ENCODE results near the gene PBOV1. TPM values are rescaled to one million over a fixed set of nuclear protein-coding genes. Genes with fewer than 3 reads are reported as not detected.

The PBOV1 gene
- total RNA-seq, 1 donor, result not detected

DNA sequence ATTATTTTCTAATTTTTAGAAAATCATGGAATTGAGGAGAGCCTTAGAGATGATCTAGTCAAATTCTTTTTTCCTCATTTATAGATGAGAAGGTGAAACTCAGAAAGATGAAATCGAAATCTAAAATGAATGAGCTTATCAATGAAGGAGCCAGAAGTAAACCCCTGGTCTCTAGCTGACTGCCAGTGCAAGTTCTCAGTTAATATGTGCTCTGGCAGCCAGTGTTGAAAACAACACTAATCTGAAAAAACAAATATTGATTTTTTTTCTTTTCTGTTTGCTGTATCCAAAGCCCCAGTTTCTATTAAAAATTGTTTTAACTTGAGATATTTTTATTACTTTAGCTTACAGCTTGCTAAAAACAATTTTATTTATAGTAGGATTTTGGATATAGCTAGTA, 21.5 kb upstream of the PBOV1 start:
- TF ChIP-seq, protein P1, sequence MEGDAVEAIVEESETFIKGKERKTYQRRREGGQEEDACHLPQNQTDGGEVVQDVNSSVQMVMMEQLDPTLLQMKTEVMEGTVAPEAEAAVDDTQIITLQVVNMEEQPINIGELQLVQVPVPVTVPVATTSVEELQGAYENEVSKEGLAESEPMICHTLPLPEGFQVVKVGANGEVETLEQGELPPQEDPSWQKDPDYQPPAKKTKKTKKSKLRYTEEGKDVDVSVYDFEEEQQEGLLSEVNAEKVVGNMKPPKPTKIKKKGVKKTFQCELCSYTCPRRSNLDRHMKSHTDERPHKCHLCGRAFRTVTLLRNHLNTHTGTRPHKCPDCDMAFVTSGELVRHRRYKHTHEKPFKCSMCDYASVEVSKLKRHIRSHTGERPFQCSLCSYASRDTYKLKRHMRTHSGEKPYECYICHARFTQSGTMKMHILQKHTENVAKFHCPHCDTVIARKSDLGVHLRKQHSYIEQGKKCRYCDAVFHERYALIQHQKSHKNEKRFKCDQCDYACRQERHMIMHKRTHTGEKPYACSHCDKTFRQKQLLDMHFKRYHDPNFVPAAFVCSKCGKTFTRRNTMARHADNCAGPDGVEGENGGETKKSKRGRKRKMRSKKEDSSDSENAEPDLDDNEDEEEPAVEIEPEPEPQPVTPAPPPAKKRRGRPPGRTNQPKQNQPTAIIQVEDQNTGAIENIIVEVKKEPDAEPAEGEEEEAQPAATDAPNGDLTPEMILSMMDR (IDR thresholded peaks at IDR 0.05; ENCODE audit: extremely low read depth, low read depth, low read length), result no peak
- Histone ChIP-seq H3K4me3 (ENCODE audit: insufficient read depth, low read length) (no peak overlapping the region), H3K36me3 (ENCODE audit: insufficient read depth, low read length) (no peaks in the 10 kb centered on the region), H3K79me2 (ENCODE audit: insufficient read depth, low read length) (no peaks in the 10 kb centered on the region), H4K20me1 (ENCODE audit: insufficient read depth, low read length) (no peaks in the 10 kb centered on the region), H2AFZ (ENCODE audit: low read length) (no peak overlapping the region), H3K27me3 (ENCODE audit: insufficient read depth, low read length) (peaks cover 6% of the 10 kb centered on the region), H3K4me2 (ENCODE audit: insufficient read depth, low read length) (no peak overlapping the region), H3K4me1 (ENCODE audit: insufficient read depth, low read length) (no peaks in the 10 kb centered on the region), H3K9me3 (ENCODE audit: low read depth, low read length) (no peaks in the 10 kb centered on the region), H3K27ac (ENCODE audit: low read depth, low read length) (no peak overlapping the region)
- DNase-seq (ENCODE audit: insufficient read length, low spot score, missing footprints), result no peak

DNA sequence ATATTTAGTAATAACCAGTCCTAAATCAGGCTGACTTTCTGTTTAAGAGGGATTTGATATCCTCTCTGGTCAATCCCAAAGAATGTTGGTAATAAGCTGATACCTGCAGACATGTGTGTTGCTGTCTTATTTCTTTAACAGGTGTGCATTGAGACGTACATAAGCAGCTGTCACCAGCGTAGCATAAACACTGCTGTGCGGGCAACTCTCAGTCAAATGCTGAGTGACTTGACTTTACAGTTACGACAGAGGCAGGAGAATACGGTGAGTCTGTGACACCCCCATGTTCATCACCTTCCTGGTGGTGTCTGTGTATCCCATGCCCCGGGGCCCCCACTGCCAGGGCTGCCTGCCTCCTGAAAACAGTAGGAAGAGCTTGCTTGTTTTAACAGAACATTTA, 20.1 kb upstream of the PBOV1 start:
- Histone ChIP-seq H3K27me3 (ENCODE audit: insufficient read depth, low read length) (peaks cover 6% of the 10 kb centered on the region), H2AFZ (ENCODE audit: low read length) (no peak overlapping the region), H3K4me2 (ENCODE audit: insufficient read depth, low read length) (no peak overlapping the region), H3K9me3 (ENCODE audit: low read depth, low read length) (no peaks in the 10 kb centered on the region), H3K4me3 (ENCODE audit: insufficient read depth, low read length) (no peak overlapping the region), H3K36me3 (ENCODE audit: insufficient read depth, low read length) (no peaks in the 10 kb centered on the region), H3K79me2 (ENCODE audit: insufficient read depth, low read length) (no peaks in the 10 kb centered on the region), H3K4me1 (ENCODE audit: insufficient read depth, low read length) (no peaks in the 10 kb centered on the region), H4K20me1 (ENCODE audit: insufficient read depth, low read length) (no peaks in the 10 kb centered on the region), H3K27ac (ENCODE audit: low read depth, low read length) (no peak overlapping the region)
- TF ChIP-seq, protein P1 (IDR thresholded peaks at IDR 0.05; ENCODE audit: extremely low read depth, low read depth, low read length), result no peak
- DNase-seq (ENCODE audit: insufficient read length, low spot score, missing footprints), result no peak

DNA sequence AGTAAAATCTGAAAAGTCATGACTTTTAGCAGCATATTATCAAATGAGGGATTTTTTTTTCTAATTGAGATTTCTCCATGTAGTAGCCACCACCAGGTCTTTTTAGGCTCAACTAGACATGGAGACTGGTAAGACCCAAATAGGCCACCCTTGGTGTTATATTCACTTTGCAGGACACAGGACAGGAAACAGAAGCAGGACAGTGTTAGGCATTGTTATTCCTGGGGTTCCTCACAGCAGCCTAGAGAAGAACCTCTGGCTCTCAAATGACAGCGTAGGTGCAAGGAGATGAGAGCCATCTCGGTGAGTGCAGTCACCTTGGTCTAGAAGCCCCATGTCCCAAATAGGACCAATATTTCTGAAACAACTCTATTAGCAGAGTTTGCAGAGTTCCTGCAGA, 19.2 kb upstream of the PBOV1 start:
- Histone ChIP-seq H3K4me1 (ENCODE audit: insufficient read depth, low read length) (no peaks in the 10 kb centered on the region), H3K4me3 (ENCODE audit: insufficient read depth, low read length) (no peak overlapping the region), H3K27me3 (ENCODE audit: insufficient read depth, low read length) (peaks cover 3% of the 10 kb centered on the region), H3K27ac (ENCODE audit: low read depth, low read length) (no peak overlapping the region), H3K4me2 (ENCODE audit: insufficient read depth, low read length) (no peak overlapping the region), H3K79me2 (ENCODE audit: insufficient read depth, low read length) (no peaks in the 10 kb centered on the region), H2AFZ (ENCODE audit: low read length) (no peak overlapping the region), H3K9me3 (ENCODE audit: low read depth, low read length) (no peaks in the 10 kb centered on the region), H4K20me1 (ENCODE audit: insufficient read depth, low read length) (no peaks in the 10 kb centered on the region), H3K36me3 (ENCODE audit: insufficient read depth, low read length) (no peaks in the 10 kb centered on the region)
- TF ChIP-seq, protein P1 (IDR thresholded peaks at IDR 0.05; ENCODE audit: extremely low read depth, low read depth, low read length), result no peak
- no peak for DNase-seq (ENCODE audit: insufficient read length, low spot score, missing footprints)

DNA sequence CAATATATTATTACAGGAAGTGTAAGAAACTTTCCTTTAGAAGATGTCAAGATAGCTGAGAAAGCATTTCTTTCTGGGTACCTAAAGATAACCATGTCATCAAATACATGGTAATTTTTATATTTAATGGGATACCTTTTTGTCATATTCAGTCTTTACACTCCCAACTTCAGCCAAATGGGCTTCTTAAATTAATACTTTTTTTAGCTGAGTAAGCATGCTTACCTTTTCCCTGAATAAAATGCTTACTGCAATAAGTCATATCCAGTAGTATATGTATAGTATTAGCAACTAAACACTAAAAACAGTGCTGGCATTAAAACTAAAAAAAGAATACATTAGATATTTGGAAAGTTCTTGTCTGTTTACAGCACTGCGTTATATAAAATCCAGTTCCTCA, 17.4 kb upstream of the PBOV1 start:
- TF ChIP-seq, protein P1 (IDR thresholded peaks at IDR 0.05; ENCODE audit: extremely low read depth, low read depth, low read length), result no peak
- DNase-seq (ENCODE audit: insufficient read length, low spot score, missing footprints), result no peak
- Histone ChIP-seq H3K4me2 (ENCODE audit: insufficient read depth, low read length) (no peak overlapping the region), H3K4me1 (ENCODE audit: insufficient read depth, low read length) (no peaks in the 10 kb centered on the region), H4K20me1 (ENCODE audit: insufficient read depth, low read length) (no peaks in the 10 kb centered on the region), H3K4me3 (ENCODE audit: insufficient read depth, low read length) (no peak overlapping the region), H2AFZ (ENCODE audit: low read length) (no peak overlapping the region), H3K27me3 (ENCODE audit: insufficient read depth, low read length) (peaks cover 2% of the 10 kb centered on the region), H3K9me3 (ENCODE audit: low read depth, low read length) (no peaks in the 10 kb centered on the region), H3K27ac (ENCODE audit: low read depth, low read length) (no peak overlapping the region), H3K79me2 (ENCODE audit: insufficient read depth, low read length) (no peaks in the 10 kb centered on the region), H3K36me3 (ENCODE audit: insufficient read depth, low read length) (no peaks in the 10 kb centered on the region)
